GM21576 (cell line): ENCODE data around the gene SEMA4A.

ENCODE experiments used
- ATAC-seq: cut with Tn5 transposase; IDR thresholded peaks from one replicate; pipeline ENCODE4 v1.9.1; 2021; ENCODE audit warnings: mild to moderate bottlenecking, moderate library complexity; ENCODE audit not compliant: unreplicated experiment

Gene SEMA4A

GRCh38 chr1:156134716-156135435, 18.5 kb upstream of the SEMA4A start:
- ATAC-seq: no peak

GRCh38 chr1:156135930-156136871, 17.2 kb upstream of the SEMA4A start:
- ATAC-seq: no peak

- ATAC-seq: no peak
Measured at GRCh38 chr1:156136970-156137483, 16.4 kb upstream of the SEMA4A start.

DNA sequence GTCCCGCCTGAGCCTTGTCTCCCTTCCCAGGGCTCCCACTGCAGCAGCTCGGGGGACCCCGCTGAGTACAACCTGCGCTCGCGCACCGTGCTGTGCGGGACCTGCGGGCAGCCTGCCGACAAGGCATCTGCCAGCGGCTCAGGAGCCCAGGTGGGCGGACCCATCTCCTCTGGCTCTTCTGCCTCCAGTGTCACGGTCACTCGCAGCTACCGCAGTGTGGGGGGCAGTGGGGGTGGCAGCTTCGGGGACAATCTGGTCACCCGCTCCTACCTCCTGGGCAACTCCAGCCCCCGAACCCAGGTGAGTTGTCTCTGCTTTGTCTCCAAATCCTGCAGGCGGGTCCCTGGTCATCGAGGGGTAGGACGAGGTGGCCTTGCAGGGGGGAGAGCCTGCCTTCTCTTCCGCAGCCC, 14.9 kb upstream of the SEMA4A start:
- ATAC-seq: no peak

- no peak for ATAC-seq
Measured at GRCh38 chr1:156140879-156141707, 12.3 kb upstream of the SEMA4A start.

DNA sequence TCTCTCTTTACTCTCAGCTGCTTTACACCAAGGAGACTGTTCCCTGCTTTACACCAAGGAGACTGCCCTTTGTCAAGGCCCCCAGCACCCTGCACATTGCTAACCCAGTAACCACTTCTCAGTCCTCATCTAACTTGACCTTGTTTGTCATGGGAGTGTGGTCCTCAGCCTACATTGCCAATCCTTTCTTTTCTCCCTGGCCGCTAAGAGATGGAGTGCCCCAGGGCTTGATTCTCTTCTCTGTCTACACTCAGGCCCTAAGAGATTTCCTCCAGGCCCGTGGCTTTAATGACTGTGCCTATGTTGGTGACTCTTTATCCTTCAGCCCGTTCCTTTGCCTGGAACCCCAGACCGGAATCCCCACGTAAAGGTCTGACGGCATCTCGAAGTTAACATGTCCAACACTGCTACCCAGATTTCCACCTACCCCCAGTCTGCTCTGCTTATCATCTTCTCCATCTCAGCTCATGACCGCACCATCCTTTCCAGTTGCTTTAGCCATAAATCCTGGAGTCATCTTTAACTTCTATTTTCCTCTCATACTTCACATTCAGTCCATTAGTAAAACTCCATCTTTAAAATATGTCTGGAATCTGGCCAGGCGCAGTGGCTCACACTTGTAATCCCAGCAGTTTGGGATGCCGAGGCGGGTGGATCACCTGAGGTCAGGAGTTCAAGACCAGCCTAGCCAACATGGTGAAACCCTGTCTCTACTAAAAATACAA, 9.5 kb upstream of the SEMA4A start:
- ATAC-seq: no peak

GRCh38 chr1:156144742-156145141, 8.6 kb upstream of the SEMA4A start:
- ATAC-seq: no peak

GRCh38 chr1:156145650-156146019, 7.8 kb upstream of the SEMA4A start:
- ATAC-seq: no peak

GRCh38 chr1:156146020-156146768, 7.2 kb upstream of the SEMA4A start:
- ATAC-seq: no peak

GRCh38 chr1:156146769-156147405, 6.5 kb upstream of the SEMA4A start:
- no peak for ATAC-seq

DNA sequence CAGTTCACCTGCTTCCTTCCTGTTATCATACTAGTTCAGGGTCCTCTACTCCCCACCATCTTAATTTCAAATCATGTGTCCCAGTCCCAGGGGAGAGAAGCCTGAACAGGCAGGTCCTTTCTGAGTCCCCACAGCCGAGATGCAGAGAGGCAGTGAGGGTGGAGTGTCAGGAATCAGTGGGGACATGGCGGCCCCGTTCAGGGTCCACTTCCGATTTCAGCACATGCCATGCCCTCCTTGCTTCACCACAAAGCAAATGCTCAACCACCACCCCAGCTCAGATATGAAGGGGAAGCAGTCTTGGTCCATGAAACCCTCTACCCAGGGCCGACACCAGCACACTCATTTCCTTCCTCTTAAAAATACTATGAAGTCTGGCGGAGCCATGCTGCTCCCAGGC, 5.2 kb upstream of the SEMA4A start:
- ATAC-seq: no peak

GRCh38 chr1:156149374-156150332, 3.7 kb upstream of the SEMA4A start:
- ATAC-seq: peak; percentile 53

- no peak for ATAC-seq
Measured at GRCh38 chr1:156150333-156151011, 2.9 kb upstream of the SEMA4A start.

DNA sequence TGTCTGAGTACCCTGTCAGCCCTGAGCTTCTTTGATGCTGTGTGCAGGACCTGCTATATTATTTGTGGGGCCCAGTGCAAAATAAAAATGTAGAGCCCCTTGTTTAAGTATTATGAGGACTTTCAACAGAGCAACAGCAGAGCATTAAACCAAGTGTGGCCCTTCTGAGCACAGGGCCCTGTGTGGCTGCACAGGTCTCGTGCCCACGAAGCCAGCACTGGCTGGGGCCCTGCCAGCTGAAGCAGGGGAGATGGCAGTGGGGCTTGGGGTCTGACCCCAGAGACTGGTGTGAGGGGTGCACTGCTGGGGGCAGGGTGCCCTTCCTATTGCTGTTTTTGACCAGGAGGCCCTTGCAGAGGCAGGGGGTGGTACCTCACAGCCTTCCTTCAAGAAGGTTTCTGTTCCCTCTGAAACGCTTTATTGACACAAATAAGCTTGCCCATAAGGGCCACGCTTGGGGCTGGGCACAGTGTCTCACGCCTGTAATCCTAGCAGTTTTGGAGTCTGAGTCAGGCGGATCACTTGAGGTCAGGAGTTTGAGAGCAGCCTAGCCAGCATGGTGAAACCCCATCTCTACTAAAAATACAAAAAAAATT, 2.2 kb upstream of the SEMA4A start:
- ATAC-seq: no peak

DNA sequence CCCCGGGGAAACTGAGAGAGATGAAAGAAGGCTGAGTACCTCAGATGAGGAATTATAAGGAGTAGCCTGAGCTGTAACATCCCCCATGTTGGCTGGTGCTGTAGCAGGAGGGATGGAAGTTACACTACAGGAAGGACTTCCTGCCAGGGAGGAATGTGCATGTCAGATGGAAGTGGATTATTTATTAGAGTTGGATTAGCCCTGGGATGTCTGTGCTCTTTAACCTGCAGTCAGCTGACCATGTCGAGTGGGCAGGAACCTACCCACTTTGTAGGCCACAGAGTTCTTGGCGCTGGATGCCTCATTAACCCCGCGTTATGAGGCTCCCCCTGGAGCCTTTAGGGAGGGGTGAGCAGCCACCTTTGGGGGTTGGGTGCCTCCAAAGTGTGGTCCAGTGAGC, 757 bp upstream of the SEMA4A start:
- no peak for ATAC-seq

DNA sequence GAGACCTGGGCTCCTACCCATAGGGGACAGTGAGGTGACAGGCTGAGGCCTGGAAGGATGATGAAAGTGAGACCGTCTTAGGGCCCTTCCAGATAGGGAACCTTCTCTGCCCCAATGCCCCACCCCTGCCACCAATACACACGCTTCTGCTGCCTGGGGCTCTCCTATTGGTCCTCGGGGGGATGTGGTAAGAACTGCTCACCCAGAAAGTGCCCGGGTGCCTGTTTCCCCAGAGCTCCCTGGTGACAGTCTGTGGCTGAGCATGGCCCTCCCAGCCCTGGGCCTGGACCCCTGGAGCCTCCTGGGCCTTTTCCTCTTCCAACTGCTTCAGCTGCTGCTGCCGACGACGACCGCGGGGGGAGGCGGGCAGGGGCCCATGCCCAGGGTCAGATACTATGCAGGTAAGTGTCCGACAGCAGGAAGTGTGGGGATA, 948 bp downstream of the SEMA4A start:
- peak; percentile 39 for ATAC-seq
